Neural cell (in vitro differentiated cells): ENCODE data around the gene ZNF775. TPM values are rescaled to one million over a fixed set of nuclear protein-coding genes. Genes with fewer than 3 reads are reported as not detected.

Experiments
- H2AFZ ChIP-seq: fragments of 200-600, 300-800 bp; sonication (generic), shearing (Covaris generic); 2 replicates; pipeline ENCODE4 v1.6.0; 2014; ENCODE audit warnings: low read depth, mild to moderate bottlenecking, antibody characterized with exemption, low read length, moderate library complexity
- H3F3A ChIP-seq: fragments of 200-600 bp; shearing (Covaris generic); 2 replicates; pipeline ENCODE4 v1.6.1; 2016; ENCODE audit warnings: mild to moderate bottlenecking, moderate library complexity, mixed read lengths, antibody characterized with exemption, low read length; ENCODE audit not compliant: insufficient read depth, poor library complexity, severe bottlenecking
- H3K27ac ChIP-seq: fragments of 200-600, 300-800 bp; sonication (generic), shearing (Covaris generic); 2 replicates; pipeline ENCODE4 v1.5.1; 2014; ENCODE audit warnings: mild to moderate bottlenecking, low read length, moderate library complexity
- H3K27me3 ChIP-seq: fragments of 300-800, 200-600 bp; sonication (generic), shearing (Covaris generic); 2 replicates; pipeline ENCODE4 v1.6.0; 2014; ENCODE audit warnings: mild to moderate bottlenecking, low read depth, low read length, moderate library complexity; ENCODE audit not compliant: insufficient read depth
- H3K36me3 ChIP-seq: fragments of 300-800, 200-600 bp; sonication (generic), shearing (Covaris generic); 2 replicates; pipeline ENCODE4 v1.5.1; 2014; ENCODE audit warnings: mild to moderate bottlenecking, antibody characterized with exemption, low read length, moderate library complexity; ENCODE audit not compliant: insufficient read depth
- H3K4me2 ChIP-seq: fragments of 300-800, 200-600 bp; sonication (generic), shearing (Covaris generic); 2 replicates; pipeline ENCODE4 v1.6.0; 2014; ENCODE audit warnings: mild to moderate bottlenecking, low read length
- H3K4me3 ChIP-seq: fragments of 300-800, 200-600 bp; sonication (generic), shearing (Covaris generic); 2 replicates; pipeline ENCODE4 v1.5.1; 2014; ENCODE audit warnings: mild to moderate bottlenecking, low read length, moderate library complexity
- H3K79me2 ChIP-seq: fragments of 200-600 bp; shearing (Covaris generic); replicated peaks from 2 replicates; pipeline ENCODE4 v1.6.0; 2014; ENCODE audit warnings: mild to moderate bottlenecking, low read length, moderate library complexity; ENCODE audit not compliant: insufficient read depth
- H3K9ac ChIP-seq: fragments of 300-800, 200-600 bp; sonication (generic), shearing (Covaris generic); 2 replicates; pipeline ENCODE4 v1.6.1; 2016; ENCODE audit warnings: mild to moderate bottlenecking, low read length, mixed read lengths
- H3K9me2 ChIP-seq: fragments of 200-600 bp; shearing (Covaris generic); 2 replicates; pipeline ENCODE4 v1.6.1; 2016; ENCODE audit warnings: mild to moderate bottlenecking, low read length, mixed read lengths; ENCODE audit not compliant: insufficient read depth
- H3K9me3 ChIP-seq: fragments of 200-600, 300-800 bp; sonication (generic), shearing (Covaris generic); 2 replicates; pipeline ENCODE4 v1.6.1; 2016; ENCODE audit warnings: mild to moderate bottlenecking, mixed run types, low read length, moderate library complexity, mixed read lengths
- H4K20me1 ChIP-seq: fragments of 200-600 bp; shearing (Covaris generic); 2 replicates; pipeline ENCODE4 v1.6.1; 2016; ENCODE audit warnings: mild to moderate bottlenecking, mixed run types; ENCODE audit not compliant: insufficient read depth
- EP300 ChIP-seq: fragments of 450-650 bp; conservative IDR thresholded peaks from 2 replicates; pipeline ENCODE4 v1.6.1; 2014; ENCODE audit warnings: antibody characterized with exemption, mild to moderate bottlenecking, moderate library complexity; ENCODE audit not compliant: poor library complexity, severe bottlenecking
- EZH2 ChIP-seq: fragments of 200-600, 300-800 bp; shearing (Covaris generic), sonication (generic); IDR thresholded peaks from 2 replicates; pipeline ENCODE4 v1.6.1; 2014; ENCODE audit warnings: antibody characterized with exemption, low read length, borderline replicate concordance, mild to moderate bottlenecking; ENCODE audit not compliant: insufficient read depth, poor library complexity, severe bottlenecking
- MXI1 ChIP-seq: fragments of 450-650 bp; conservative IDR thresholded peaks from 2 replicates; pipeline ENCODE4 v1.6.1; 2014; ENCODE audit warnings: antibody characterized with exemption, mild to moderate bottlenecking; ENCODE audit not compliant: poor library complexity, severe bottlenecking
- POLR2AphosphoS5 ChIP-seq: IDR thresholded peaks from 2 replicates; pipeline ENCODE4 v1.6.1; 2012
- RAD21 ChIP-seq: fragments of 450-650 bp; conservative IDR thresholded peaks from 2 replicates; pipeline ENCODE4 v1.6.1; 2014; ENCODE audit warnings: antibody characterized with exemption, mild to moderate bottlenecking, moderate library complexity
- REST ChIP-seq: IDR thresholded peaks from 2 replicates; pipeline ENCODE4 v1.6.1; 2012; ENCODE audit warnings: borderline replicate concordance
- SMC3 ChIP-seq: fragments of 450-650 bp; conservative IDR thresholded peaks from 2 replicates; pipeline ENCODE4 v1.6.1; 2014; ENCODE audit warnings: antibody characterized with exemption, mild to moderate bottlenecking, moderate library complexity; ENCODE audit not compliant: poor library complexity
- TAF1 ChIP-seq: IDR thresholded peaks from 2 replicates; pipeline ENCODE4 v1.6.1; 2012; ENCODE audit warnings: low read depth
- polyA plus RNA-seq: library from polyadenylated mRNA; depleted of rRNA; stranded (reverse); fragments of >200 nt; gene quantifications from 2 replicates; pipeline ENCODE4 v1.2.3, GENCODE V29; 2014
- TF ChIP-seq, protein P1 (sequence below): fragments of 450-650 bp; IDR thresholded peaks from 2 replicates; pipeline ENCODE4 v1.5.1; 2014; ENCODE audit warnings: antibody characterized with exemption, mild to moderate bottlenecking, moderate library complexity; ENCODE audit not compliant: poor library complexity, severe bottlenecking

ZNF775 gene
- polyA plus RNA-seq, 1 donor from 2014 or later = 16.8 TPM

DNA sequence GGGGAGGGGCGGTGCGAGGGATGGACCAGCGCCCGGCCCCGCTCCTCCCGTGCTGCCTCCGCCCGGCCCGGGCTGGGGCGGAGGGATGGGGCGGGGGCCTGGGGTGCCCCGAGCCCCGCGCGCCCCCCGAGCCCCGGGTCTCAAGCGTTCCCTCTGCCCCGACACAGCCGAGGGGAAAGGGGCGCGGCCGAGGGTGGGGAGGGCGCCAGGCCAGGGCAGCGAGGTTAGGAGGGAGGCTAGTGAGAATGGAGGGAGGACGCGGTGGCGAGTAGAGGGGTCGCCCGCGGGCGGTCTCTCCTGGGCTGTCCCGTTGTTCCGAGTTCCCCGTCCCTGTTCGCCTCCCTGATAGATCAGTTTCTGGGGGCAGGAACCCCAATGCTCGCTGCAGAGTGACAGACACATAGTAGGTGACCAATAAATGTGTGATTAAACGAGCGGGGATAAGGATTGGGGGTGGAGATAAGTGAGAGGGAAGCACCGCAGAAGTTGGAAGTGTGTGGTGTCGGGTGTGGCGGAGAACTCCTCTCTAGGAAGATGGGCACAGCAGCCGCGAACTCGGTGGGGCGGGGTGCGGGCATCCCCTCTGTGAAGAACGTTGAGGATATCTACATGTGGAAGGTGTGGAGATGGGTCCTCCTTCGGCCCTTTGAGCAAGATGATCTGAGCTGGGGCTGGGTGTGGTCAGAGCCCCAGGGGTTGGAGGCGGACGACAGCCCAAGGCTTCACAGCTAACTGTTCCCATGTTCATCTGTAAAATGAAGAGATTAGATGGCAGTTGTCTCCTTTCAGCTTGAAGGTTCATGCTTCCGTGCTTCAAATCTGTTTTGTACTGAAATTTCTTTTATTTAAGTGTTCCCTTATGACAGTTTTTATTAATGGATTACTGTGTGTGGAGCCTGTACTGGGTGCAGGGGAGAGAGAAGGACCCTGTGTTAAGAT lies 580 bp downstream of the ZNF775 start:
- no peaks in the 10 kb centered on the region for H3K9me2 ChIP-seq
- peak overlapping the region; percentile 87 for H3K27ac ChIP-seq
- peaks cover 4% of the 10 kb centered on the region for H3F3A ChIP-seq

GRCh38 chr7:150380463-150380862 lies 1.3 kb downstream of the ZNF775 start:
- Histone ChIP-seq H4K20me1 (no peaks in the 10 kb centered on the region), H3K4me3 (peak overlapping the region; percentile 96), H3K79me2 (peaks cover 62% of the 10 kb centered on the region), H3K36me3 (no peaks in the 10 kb centered on the region), H3K27ac (peak overlapping the region; percentile 87), H3F3A (peaks cover 4% of the 10 kb centered on the region), H3K9ac (peak overlapping the region; percentile 92), H2AFZ (no peak overlapping the region), H3K9me2 (no peaks in the 10 kb centered on the region), H3K9me3 (no peaks in the 10 kb centered on the region), H3K4me2 (peak overlapping the region; percentile 99), H3K27me3 (no peaks in the 10 kb centered on the region)
- no peak for TF ChIP-seq RAD21
- TF ChIP-seq REST = no peak
- TF ChIP-seq TAF1 = no peak
- TF ChIP-seq EZH2 = no peak
- TF ChIP-seq MXI1 = no peak
- TF ChIP-seq POLR2AphosphoS5 = no peak

More for the DNA sequence above, 580 bp downstream of the ZNF775 start:
- no peaks in the 10 kb centered on the region for H3K9me3 ChIP-seq
- no peaks in the 10 kb centered on the region for H3K36me3 ChIP-seq
- H2AFZ ChIP-seq = peak overlapping the region; percentile 38
- TF ChIP-seq REST (no peak), SMC3 (no peak), MXI1 (no peak), RAD21 (no peak), POLR2AphosphoS5 (no peak), EZH2 (no peak), TAF1 (no peak), EP300 (no peak)
- TF ChIP-seq, protein P1, sequence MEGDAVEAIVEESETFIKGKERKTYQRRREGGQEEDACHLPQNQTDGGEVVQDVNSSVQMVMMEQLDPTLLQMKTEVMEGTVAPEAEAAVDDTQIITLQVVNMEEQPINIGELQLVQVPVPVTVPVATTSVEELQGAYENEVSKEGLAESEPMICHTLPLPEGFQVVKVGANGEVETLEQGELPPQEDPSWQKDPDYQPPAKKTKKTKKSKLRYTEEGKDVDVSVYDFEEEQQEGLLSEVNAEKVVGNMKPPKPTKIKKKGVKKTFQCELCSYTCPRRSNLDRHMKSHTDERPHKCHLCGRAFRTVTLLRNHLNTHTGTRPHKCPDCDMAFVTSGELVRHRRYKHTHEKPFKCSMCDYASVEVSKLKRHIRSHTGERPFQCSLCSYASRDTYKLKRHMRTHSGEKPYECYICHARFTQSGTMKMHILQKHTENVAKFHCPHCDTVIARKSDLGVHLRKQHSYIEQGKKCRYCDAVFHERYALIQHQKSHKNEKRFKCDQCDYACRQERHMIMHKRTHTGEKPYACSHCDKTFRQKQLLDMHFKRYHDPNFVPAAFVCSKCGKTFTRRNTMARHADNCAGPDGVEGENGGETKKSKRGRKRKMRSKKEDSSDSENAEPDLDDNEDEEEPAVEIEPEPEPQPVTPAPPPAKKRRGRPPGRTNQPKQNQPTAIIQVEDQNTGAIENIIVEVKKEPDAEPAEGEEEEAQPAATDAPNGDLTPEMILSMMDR = no peak
- peaks cover 57% of the 10 kb centered on the region for H3K79me2 ChIP-seq
- no peaks in the 10 kb centered on the region for H4K20me1 ChIP-seq
- peak overlapping the region; percentile 96 for H3K4me3 ChIP-seq
- H3K27me3 ChIP-seq = no peaks in the 10 kb centered on the region
- H3K4me2 ChIP-seq = peak overlapping the region; percentile 99
- H3K9ac ChIP-seq = peak overlapping the region; percentile 92
